OCI-LY3 (cell line): ENCODE results near the gene PDCD2.
"Not testable (repeated sequence)": the region's sequence is repeated elsewhere in the genome, so short reads cannot be mapped to it uniquely, and the experiment has no call there.

Source experiments
- H2AFZ ChIP-seq: fragments of 200-600, 300-600 bp; shearing (Covaris generic); 2 replicates; pipeline ENCODE4 v1.6.0; 2014; ENCODE audit warnings: antibody characterized with exemption, low read depth, low read length
- H3K27ac ChIP-seq: fragments of 200-600, 300-600 bp; sonication (generic); 2 replicates; pipeline ENCODE4 v1.5.1; 2014; ENCODE audit warnings: mild to moderate bottlenecking, low read length, moderate library complexity, mixed read lengths
- H3K27me3 ChIP-seq: fragments of 200-600, 300-600 bp; sonication (generic); 2 replicates; pipeline ENCODE4 v1.6.1; 2014; ENCODE audit warnings: low read depth, low read length, mixed read lengths
- H3K36me3 ChIP-seq: fragments of 200-600, 300-600 bp; sonication (generic); replicated peaks from 2 replicates; pipeline ENCODE3; 2014; ENCODE audit warnings: low read depth, low read length, mixed read lengths
- H3K4me1 ChIP-seq: fragments of 300-600, 200-600 bp; sonication (generic); 2 replicates; pipeline ENCODE4 v1.6.1; 2014; ENCODE audit warnings: low read length, mixed read lengths
- H3K4me2 ChIP-seq: fragments of 200-600, 300-600 bp; sonication (generic); 2 replicates; pipeline ENCODE4 v1.6.1; 2014; ENCODE audit warnings: low read length, mixed read lengths
- H3K4me3 ChIP-seq: fragments of 300-600, 200-600 bp; sonication (generic); 2 replicates; pipeline ENCODE4 v1.5.1; 2014; ENCODE audit warnings: antibody characterized with exemption, mild to moderate bottlenecking, low read length, moderate library complexity
- H3K79me2 ChIP-seq: fragments of 300-600, 200-600 bp; shearing (Covaris generic); 2 replicates; pipeline ENCODE4 v1.6.1; 2014; ENCODE audit warnings: mild to moderate bottlenecking, low read length, mixed read lengths
- H3K9ac ChIP-seq: fragments of 300-600, 200-600 bp; shearing (Covaris generic); 2 replicates; pipeline ENCODE4 v1.6.0; 2014; ENCODE audit warnings: mild to moderate bottlenecking, low read length, moderate library complexity
- H3K9me3 ChIP-seq: fragments of 200-600, 300-600 bp; shearing (Covaris generic); 2 replicates; pipeline ENCODE4 v1.6.1; 2014; ENCODE audit warnings: low read length, mixed read lengths; ENCODE audit not compliant: insufficient read depth
- H4K20me1 ChIP-seq: fragments of 200-600, 300-600 bp; sonication (generic); 2 replicates; pipeline ENCODE4 v1.6.1; 2016; ENCODE audit warnings: low read length, mixed read lengths; ENCODE audit not compliant: insufficient read depth
- EZH2phosphoT487 ChIP-seq: fragments of 200-600 bp; shearing (Covaris generic); IDR thresholded peaks from 2 replicates; pipeline ENCODE4 v1.6.1; 2018; ENCODE audit warnings: antibody characterized with exemption, mixed run types, low read depth
- TF ChIP-seq, protein P1 (sequence below): fragments of 200-600, 300-600 bp; sonication (generic); IDR thresholded peaks from 2 replicates; pipeline ENCODE4 v1.5.1; 2014; ENCODE audit warnings: antibody characterized with exemption, low read length, low read depth

Gene PDCD2

DNA sequence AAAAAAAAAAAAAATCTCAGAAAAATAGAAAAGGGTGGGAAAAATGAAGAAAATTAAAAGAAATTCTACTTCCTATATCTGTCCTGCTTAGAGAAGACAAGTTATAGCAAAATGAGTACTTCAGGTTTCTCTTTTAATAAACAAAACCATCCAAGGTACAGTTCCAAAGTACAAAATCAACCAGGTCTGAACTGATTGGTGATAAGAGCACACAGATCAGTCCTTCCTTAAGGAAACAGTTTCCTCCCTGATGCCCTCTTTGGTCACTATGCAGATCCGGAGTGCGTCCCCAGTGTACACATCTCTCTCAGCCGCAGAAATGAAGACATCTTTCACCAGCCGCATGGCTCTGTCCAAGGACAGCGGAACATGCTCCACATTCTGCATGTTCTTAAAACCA lies 49.4 kb downstream of the PDCD2 start:
- Histone ChIP-seq H3K4me3 (no peak overlapping the region), H4K20me1 (no peaks in the 10 kb centered on the region), H3K27me3 (no peaks in the 10 kb centered on the region), H3K9ac (no peak overlapping the region), H3K79me2 (peaks cover 2% of the 10 kb centered on the region; the same call in 1 of the 2 replicates), H3K27ac (no peak overlapping the region), H3K4me1 (no peaks in the 10 kb centered on the region), H3K9me3 (no peaks in the 10 kb centered on the region), H3K4me2 (no peak overlapping the region), H2AFZ (no peak overlapping the region), H3K36me3 (peaks cover 32% of the 10 kb centered on the region)
- no peak for TF ChIP-seq EZH2phosphoT487
- TF ChIP-seq, protein P1, sequence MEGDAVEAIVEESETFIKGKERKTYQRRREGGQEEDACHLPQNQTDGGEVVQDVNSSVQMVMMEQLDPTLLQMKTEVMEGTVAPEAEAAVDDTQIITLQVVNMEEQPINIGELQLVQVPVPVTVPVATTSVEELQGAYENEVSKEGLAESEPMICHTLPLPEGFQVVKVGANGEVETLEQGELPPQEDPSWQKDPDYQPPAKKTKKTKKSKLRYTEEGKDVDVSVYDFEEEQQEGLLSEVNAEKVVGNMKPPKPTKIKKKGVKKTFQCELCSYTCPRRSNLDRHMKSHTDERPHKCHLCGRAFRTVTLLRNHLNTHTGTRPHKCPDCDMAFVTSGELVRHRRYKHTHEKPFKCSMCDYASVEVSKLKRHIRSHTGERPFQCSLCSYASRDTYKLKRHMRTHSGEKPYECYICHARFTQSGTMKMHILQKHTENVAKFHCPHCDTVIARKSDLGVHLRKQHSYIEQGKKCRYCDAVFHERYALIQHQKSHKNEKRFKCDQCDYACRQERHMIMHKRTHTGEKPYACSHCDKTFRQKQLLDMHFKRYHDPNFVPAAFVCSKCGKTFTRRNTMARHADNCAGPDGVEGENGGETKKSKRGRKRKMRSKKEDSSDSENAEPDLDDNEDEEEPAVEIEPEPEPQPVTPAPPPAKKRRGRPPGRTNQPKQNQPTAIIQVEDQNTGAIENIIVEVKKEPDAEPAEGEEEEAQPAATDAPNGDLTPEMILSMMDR: no peak

DNA sequence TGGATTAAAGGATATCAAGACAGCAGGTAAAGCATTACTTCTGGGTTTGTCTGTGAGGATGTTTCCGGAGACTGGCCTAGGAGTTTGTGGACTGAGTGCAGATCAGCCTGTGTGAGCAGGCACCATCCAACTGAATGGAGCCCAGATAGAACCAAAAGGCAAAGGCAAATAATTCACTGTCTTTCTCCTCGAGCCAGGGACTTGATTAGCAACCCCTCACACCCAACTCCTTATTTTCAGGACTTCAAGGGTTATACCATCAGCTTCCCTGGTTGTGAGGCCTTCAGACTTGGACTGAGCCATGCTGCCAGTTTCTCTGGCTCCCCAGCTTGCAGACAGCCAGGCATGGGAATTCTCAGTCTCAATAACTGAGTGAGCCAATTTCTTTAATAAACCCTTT lies 50.6 kb downstream of the PDCD2 start:
- H2AFZ ChIP-seq: no peak overlapping the region
- no peaks in the 10 kb centered on the region for H3K9me3 ChIP-seq
- H3K27me3 ChIP-seq: no peaks in the 10 kb centered on the region
- H3K4me2 ChIP-seq: no peak overlapping the region
- no peak overlapping the region for H3K27ac ChIP-seq
- H3K36me3 ChIP-seq: peaks cover 21% of the 10 kb centered on the region
- H3K4me3 ChIP-seq: no peak overlapping the region
- H4K20me1 ChIP-seq: no peaks in the 10 kb centered on the region
- H3K4me1 ChIP-seq: no peaks in the 10 kb centered on the region
- H3K9ac ChIP-seq: no peak overlapping the region
- no peaks in the 10 kb centered on the region for H3K79me2 ChIP-seq
- TF ChIP-seq, protein P1: no peak
- TF ChIP-seq EZH2phosphoT487: no peak

DNA sequence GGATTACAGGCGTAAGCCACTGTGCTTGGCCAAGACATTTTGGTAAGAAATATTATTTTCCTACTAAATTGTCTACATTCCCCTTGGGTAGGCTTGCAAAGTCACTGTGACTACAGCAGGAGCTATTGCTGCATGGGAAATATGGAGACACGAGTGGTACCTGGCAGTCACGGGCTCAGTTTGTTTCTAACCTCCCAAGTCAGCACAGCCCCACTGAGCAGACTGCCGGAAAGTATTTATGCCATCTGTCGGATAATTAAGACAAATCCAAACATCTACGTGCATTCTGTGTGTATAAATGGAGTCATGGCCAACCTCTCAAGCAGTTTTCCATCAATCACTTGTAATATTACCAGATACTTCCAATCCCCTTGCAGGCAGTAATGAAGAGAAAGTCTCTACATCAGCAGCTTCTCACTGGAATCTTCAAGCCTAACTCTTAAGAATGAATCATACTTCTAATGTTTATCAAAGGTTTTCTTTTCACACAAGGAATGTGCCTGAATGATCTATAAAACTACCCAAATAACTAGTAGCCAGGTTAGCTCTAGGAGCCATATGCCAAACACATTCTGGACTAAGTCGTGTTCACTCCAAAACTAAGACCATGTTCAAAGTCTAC lies 51.5 kb downstream of the PDCD2 start:
- Histone ChIP-seq H3K4me3 (no peak overlapping the region), H3K9ac (no peak overlapping the region), H3K27ac (no peak overlapping the region), H3K4me2 (no peak overlapping the region), H3K9me3 (no peaks in the 10 kb centered on the region), H3K36me3 (peaks cover 16% of the 10 kb centered on the region), H3K4me1 (no peaks in the 10 kb centered on the region), H3K27me3 (no peaks in the 10 kb centered on the region), H4K20me1 (no peaks in the 10 kb centered on the region), H3K79me2 (no peaks in the 10 kb centered on the region), H2AFZ (no peak overlapping the region)
- TF ChIP-seq, protein P1: no peak
- no peak for TF ChIP-seq EZH2phosphoT487

DNA sequence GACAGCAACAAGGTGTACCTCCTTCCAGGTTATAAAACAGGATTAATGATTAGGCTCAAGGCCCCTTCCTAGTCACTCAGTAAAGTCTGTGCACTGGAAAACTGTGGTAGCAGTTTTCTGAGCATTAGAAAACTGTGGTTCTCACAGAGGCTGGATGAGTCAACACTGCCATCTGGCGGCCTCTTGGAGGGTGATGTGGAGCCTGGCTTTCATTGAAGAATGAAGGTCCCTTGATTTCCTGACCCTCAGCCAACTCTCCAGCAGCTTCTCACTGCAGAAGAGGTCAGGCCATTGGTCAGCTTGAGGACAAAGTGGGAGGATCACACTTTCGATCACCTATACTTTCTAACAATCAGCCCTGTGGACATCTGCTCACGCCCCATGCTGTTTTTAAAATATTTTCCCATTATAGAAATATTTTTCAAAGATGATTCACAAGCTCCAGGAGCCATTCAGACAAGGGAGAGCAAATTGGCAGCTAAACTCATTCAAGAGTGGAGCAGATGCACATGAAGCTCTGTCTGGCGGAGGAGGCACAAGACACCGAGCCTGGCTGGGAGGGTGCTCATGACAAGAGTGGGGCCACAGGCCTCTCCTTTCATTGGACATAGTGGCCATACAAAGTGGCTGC lies 54.5 kb downstream of the PDCD2 start:
- Histone ChIP-seq H3K4me2 (no peak overlapping the region), H3K9ac (no peak overlapping the region), H3K36me3 (peaks cover 3% of the 10 kb centered on the region), H4K20me1 (no peaks in the 10 kb centered on the region), H3K9me3 (no peaks in the 10 kb centered on the region), H3K4me3 (no peak overlapping the region), H3K27me3 (no peaks in the 10 kb centered on the region), H3K4me1 (no peaks in the 10 kb centered on the region), H3K79me2 (no peaks in the 10 kb centered on the region), H2AFZ (no peak overlapping the region), H3K27ac (no peak overlapping the region)
- no peak for TF ChIP-seq EZH2phosphoT487
- TF ChIP-seq, protein P1: peak; percentile 67

DNA sequence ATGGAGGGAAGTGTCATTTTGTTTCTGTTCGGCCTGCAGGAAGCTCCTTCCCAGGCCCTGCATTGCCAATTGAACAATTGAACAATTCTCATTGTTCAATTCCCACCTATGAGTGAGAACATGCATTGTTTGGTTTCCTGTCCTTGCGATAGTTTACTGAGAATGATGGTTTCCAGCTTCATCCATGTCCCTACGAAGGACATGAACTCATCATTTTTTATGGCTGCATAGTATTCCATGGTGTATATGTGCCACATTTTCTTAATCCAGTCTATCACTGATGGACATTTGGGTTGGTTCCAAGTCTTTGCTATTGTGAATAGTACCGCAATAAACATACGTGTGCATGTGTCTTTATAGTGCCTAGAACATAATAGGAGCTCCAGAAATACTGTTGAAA lies 56.4 kb downstream of the PDCD2 start:
- not testable (repeated sequence) for H3K4me1 ChIP-seq, H4K20me1 ChIP-seq, H2AFZ ChIP-seq, H3K27me3 ChIP-seq, H3K4me2 ChIP-seq, H3K36me3 ChIP-seq, H3K79me2 ChIP-seq, H3K9ac ChIP-seq, H3K9me3 ChIP-seq, H3K27ac ChIP-seq, H3K4me3 ChIP-seq
